Measurements from ENCODE around the gene DTHD1. TPM values are rescaled to one million over a fixed set of nuclear protein-coding genes. Genes with fewer than 3 reads are reported as not detected.
A peak's percentile ranks its signal among the peaks of the same experiment; 100 is the strongest.

DTHD1 gene
- total RNA-seq, 3 donors from 2014 or later (not counting 1 experiment from before 2014, with no cell fraction given): 67.0 to 95.4 (median 81.5) TPM

DNA sequence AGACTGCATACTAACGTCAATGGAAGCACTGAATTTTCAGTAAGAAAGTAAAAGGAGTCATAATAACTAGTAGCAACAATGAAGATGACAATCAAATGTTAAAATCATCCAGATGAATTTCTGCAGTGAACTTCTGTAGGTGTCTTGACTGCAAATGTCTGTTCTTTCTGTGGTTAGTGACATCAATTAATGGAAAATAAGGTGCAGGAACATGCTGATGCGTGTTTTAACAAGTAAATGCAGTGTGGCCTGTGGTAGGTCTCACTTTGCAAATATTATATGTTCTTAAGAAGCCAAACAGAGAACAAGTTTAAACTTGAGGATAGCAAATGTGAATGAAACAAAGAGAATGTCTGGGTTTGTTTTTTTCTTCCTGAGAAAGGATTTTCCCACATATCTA lies 2.6 kb upstream of the DTHD1 start:
- H3K27me3 ChIP-seq (ENCODE audit: control insufficient read depth, insufficient read depth, low read length): no peaks in the 10 kb centered on the region
- Mint-ChIP-seq H3K27me3 (ENCODE audit: low read depth in 2 of 2) (no peaks in the 10 kb centered on the region), H3K27ac (peak overlapping the region; percentile 98), H3K4me3 (peak overlapping the region; percentile 71), H3K36me3 (peaks cover 13% of the 10 kb centered on the region), H3K9me3 (no peaks in the 10 kb centered on the region), H3K4me1 (peaks cover 66 to 67% of the 10 kb centered on the region in 2 donors)
- H3K27ac ChIP-seq (ENCODE audit: low read length): peak overlapping the region; percentile 24
- H3K4me3 ChIP-seq (ENCODE audit: low read length): no peak overlapping the region
- DNase-seq (peak in 1 of 2 donors; percentile 47), ATAC-seq (peak; percentile 22 to 64 (median 50))
- no peaks in the 10 kb centered on the region for H3K9me3 ChIP-seq (ENCODE audit: control insufficient read depth, insufficient read depth, low read length)
- H3K4me1 ChIP-seq (ENCODE audit: control insufficient read depth, insufficient read depth, low read length): peaks cover 10% of the 10 kb centered on the region
- TF ChIP-seq, protein P1, sequence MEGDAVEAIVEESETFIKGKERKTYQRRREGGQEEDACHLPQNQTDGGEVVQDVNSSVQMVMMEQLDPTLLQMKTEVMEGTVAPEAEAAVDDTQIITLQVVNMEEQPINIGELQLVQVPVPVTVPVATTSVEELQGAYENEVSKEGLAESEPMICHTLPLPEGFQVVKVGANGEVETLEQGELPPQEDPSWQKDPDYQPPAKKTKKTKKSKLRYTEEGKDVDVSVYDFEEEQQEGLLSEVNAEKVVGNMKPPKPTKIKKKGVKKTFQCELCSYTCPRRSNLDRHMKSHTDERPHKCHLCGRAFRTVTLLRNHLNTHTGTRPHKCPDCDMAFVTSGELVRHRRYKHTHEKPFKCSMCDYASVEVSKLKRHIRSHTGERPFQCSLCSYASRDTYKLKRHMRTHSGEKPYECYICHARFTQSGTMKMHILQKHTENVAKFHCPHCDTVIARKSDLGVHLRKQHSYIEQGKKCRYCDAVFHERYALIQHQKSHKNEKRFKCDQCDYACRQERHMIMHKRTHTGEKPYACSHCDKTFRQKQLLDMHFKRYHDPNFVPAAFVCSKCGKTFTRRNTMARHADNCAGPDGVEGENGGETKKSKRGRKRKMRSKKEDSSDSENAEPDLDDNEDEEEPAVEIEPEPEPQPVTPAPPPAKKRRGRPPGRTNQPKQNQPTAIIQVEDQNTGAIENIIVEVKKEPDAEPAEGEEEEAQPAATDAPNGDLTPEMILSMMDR (IDR thresholded peaks at IDR 0.05): no peak
- intact Hi-C loops (cut with micrococcal nuclease): loop anchor here (2.0 kb wide), 1 partner anchor 86 kb away; no protein-coding TSS in a partner anchor
- no peaks in the 10 kb centered on the region for H3K36me3 ChIP-seq (ENCODE audit: control insufficient read depth, insufficient read depth, low read length)
- WGBS (ENCODE audit: insufficient coverage): 38% methylated on average over 2 of the region's 2 CpGs

DNA sequence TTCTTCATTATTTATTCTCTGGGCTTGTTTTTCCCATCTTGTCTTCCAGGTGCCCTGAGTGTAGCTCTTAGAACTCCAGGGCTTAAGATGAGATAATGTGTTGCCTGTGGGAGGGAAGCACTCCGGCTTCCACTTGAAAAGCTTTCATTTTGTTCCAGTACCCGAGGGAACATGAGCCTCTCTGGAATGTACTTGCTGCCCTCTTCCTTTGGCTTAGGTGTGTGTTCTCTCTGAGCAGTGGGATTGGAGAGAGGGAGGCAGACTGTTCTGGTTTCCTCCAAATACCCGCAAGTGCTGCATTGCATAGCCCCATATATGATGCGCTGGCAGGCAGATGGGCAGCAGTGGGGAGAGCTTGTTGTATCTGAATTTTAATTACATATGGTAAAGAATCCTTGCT lies 861 bp upstream of the DTHD1 start:
- H3K27ac ChIP-seq (ENCODE audit: low read length): peak overlapping the region; percentile 98
- H3K27me3 Mint-ChIP-seq (ENCODE audit: low read depth in 2 of 2): no peaks in the 10 kb centered on the region
- no peaks in the 10 kb centered on the region for H3K36me3 ChIP-seq (ENCODE audit: control insufficient read depth, insufficient read depth, low read length)
- H3K9me3 ChIP-seq (ENCODE audit: control insufficient read depth, insufficient read depth, low read length): no peaks in the 10 kb centered on the region
- peaks cover 84 to 85% of the 10 kb centered on the region in 2 donors for H3K4me1 Mint-ChIP-seq
- intact Hi-C loops (cut with micrococcal nuclease): no loop called here
- H3K4me1 ChIP-seq (ENCODE audit: control insufficient read depth, insufficient read depth, low read length): peaks cover 14% of the 10 kb centered on the region
- ATAC-seq: no peak
- peak overlapping the region; percentile 98 for H3K27ac Mint-ChIP-seq
- 63% methylated on average over 4 of the region's 4 CpGs for WGBS (ENCODE audit: insufficient coverage)
- peak overlapping the region; percentile 98 for H3K4me3 Mint-ChIP-seq
- H3K36me3 Mint-ChIP-seq: peaks cover 13% of the 10 kb centered on the region
- TF ChIP-seq, protein P1 (IDR thresholded peaks at IDR 0.05): no peak
- DNase-seq: no peak
- H3K27me3 ChIP-seq (ENCODE audit: control insufficient read depth, insufficient read depth, low read length): no peaks in the 10 kb centered on the region
- H3K4me3 ChIP-seq (ENCODE audit: low read length): no peak overlapping the region
- H3K9me3 Mint-ChIP-seq: no peaks in the 10 kb centered on the region

DNA sequence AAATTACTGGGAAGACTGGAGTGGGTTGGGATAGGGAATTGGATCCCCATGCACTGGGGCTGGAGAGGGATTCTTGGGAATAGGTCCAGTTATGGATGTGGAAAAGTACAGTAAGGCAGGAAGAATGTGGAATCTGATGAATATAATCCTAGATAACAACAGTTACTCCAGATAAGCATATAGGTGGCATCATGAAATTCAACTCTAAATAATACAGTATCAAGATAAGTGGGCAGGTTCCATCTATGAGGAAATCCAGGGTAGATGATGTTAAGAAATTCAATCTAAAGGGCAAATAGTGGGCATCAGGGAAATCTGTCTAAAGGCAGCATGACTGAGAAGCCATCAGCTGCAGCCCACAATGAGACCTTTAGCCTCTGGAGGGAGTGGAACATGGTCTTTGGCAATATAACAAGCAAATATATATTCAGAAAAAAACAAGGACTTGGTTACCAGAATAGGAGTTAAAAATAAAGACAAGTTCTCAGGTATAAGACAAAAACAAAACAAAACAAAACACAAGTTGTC lies 1.2 kb downstream of the DTHD1 start:
- Mint-ChIP-seq H3K27ac (peak overlapping the region; percentile 98), H3K9me3 (no peaks in the 10 kb centered on the region), H3K4me3 (peak overlapping the region; percentile 98), H3K36me3 (peaks cover 13% of the 10 kb centered on the region), H3K27me3 (ENCODE audit: low read depth in 2 of 2) (no peaks in the 10 kb centered on the region), H3K4me1 (peaks cover 91 to 95% of the 10 kb centered on the region in 2 donors)
- Histone ChIP-seq H3K4me1 (ENCODE audit: control insufficient read depth, insufficient read depth, low read length) (peaks cover 14% of the 10 kb centered on the region), H3K36me3 (ENCODE audit: control insufficient read depth, insufficient read depth, low read length) (no peaks in the 10 kb centered on the region), H3K27me3 (ENCODE audit: control insufficient read depth, insufficient read depth, low read length) (no peaks in the 10 kb centered on the region), H3K27ac (ENCODE audit: low read length) (peak overlapping the region; percentile 98), H3K9me3 (ENCODE audit: control insufficient read depth, insufficient read depth, low read length) (no peaks in the 10 kb centered on the region), H3K4me3 (ENCODE audit: low read length) (peak overlapping the region; percentile 59)
- ATAC-seq (no peak), DNase-seq (no peak)
- intact Hi-C loops (cut with micrococcal nuclease): no loop called here
- TF ChIP-seq, protein P1 (IDR thresholded peaks at IDR 0.05): no peak

DNA sequence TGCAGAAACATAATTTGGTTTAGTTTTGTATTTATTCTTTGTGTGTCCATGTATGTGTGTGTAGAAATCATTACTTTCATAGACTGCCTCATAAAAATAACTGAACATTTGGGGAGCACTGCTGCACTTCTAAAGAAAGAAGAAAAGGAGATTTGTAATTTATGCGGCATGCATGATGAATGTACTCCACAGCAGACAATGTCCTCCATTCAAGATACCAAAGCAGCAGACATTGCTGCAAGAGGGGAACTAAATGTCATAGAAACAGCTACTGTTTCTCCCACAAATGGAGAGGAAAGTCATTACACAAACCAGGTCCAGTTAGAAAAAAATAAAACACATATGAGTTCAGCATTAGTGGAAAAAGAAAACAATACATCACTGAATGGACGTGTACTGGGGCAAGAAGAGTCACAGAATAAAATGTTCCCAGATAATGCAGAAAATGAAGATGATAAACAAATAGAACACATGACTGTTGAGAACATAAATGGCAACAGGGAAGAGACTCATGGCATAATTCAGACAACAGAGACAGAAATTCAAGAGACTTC lies 2.6 kb downstream of the DTHD1 start:
- ATAC-seq (no peak), DNase-seq (no peak)
- Histone ChIP-seq H3K9me3 (ENCODE audit: control insufficient read depth, insufficient read depth, low read length) (no peaks in the 10 kb centered on the region), H3K4me1 (ENCODE audit: control insufficient read depth, insufficient read depth, low read length) (peaks cover 19% of the 10 kb centered on the region), H3K27ac (ENCODE audit: low read length) (peak overlapping the region; percentile 98), H3K4me3 (ENCODE audit: low read length) (peak overlapping the region; percentile 59), H3K36me3 (ENCODE audit: control insufficient read depth, insufficient read depth, low read length) (no peaks in the 10 kb centered on the region), H3K27me3 (ENCODE audit: control insufficient read depth, insufficient read depth, low read length) (no peaks in the 10 kb centered on the region)
- H3K4me3 Mint-ChIP-seq: peak overlapping the region; percentile 98
- H3K9me3 Mint-ChIP-seq: no peaks in the 10 kb centered on the region
- no peaks in the 10 kb centered on the region for H3K27me3 Mint-ChIP-seq (ENCODE audit: low read depth in 2 of 2)
- peak overlapping the region; percentile 98 for H3K27ac Mint-ChIP-seq
- peaks cover 93 to 98% of the 10 kb centered on the region in 2 donors for H3K4me1 Mint-ChIP-seq
- 83% methylated on average over 2 of the region's 2 CpGs for WGBS (ENCODE audit: insufficient coverage)
- H3K36me3 Mint-ChIP-seq: peaks cover 13% of the 10 kb centered on the region
- TF ChIP-seq, protein P1 (IDR thresholded peaks at IDR 0.05): no peak
- intact Hi-C loops (cut with micrococcal nuclease): no loop called here
